PFSK-1 (cell line): ENCODE results near the gene JADE2.

ENCODE experiments used
- FOXP2 ChIP-seq: optimal IDR thresholded peaks from 2 replicates; pipeline ENCODE3; 2011; ENCODE audit warnings: borderline replicate concordance, control low read depth, inconsistent platforms; ENCODE audit not compliant: insufficient read depth; ENCODE audit errors: extremely low read length, extremely low read depth
- POLR2AphosphoS5 ChIP-seq: IDR thresholded peaks from 2 replicates; pipeline ENCODE4 v1.6.1; 2012; ENCODE audit warnings: low read depth, mild to moderate bottlenecking, control low read depth, low read length, moderate library complexity
- TAF1 ChIP-seq: IDR thresholded peaks from 2 replicates; pipeline ENCODE4 v1.6.1; 2012; ENCODE audit warnings: low read length, control low read depth, borderline replicate concordance; ENCODE audit not compliant: insufficient read depth
- TF ChIP-seq, protein P1 (sequence below), 2 experiments: IDR thresholded peaks; 2 replicates each; pipeline versions ENCODE4 v1.6.1 to v1.8.0; 2011 to 2012; ENCODE audit warnings: low read depth in 2 of 2, low read length in 2 of 2, control low read depth in 1 of 2, inconsistent platforms in 1 of 2, mild to moderate bottlenecking in 1 of 2, moderate library complexity in 1 of 2; ENCODE audit not compliant: insufficient read depth in 1 of 2

DNA sequence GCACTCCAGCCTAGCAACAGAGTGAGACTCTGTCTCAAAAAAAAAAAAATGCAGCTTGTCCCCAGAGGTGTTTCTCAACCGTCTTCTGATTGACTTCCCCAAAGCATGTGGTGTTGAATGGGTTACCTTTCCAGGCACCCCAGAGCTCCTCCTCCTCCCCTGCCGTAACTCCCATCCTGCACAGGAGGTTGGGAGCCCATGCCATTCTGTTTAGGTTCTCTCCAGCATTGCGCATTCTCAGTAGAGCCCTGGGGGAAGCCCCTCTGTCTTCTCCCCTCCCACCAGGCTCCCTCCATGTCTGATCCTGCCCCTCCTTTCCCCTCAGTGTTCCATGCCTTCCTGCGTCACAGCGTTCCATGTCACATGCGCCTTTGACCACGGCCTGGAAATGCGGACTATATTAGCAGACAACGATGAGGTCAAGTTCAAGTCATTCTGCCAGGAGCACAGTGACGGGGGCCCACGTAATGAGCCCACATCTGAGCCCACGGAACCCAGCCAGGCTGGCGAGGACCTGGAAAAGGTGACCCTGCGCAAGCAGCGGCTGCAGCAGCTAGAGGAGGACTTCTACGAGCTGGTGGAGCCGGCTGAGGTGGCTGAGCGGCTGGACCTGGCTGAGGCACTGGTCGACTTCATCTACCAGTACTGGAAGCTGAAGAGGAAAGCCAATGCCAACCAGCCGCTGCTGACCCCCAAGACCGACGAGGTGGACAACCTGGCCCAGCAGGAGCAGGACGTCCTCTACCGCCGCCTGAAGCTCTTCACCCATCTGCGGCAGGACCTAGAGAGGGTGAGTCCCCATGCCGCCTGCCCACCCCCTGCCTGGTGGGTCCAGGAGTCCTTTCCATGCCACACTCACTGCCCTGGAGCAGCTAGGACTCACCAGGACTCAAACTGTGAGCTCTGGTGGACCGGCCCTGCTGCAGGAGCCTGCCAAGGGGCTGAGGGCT, 40.6 kb downstream of the JADE2 start:
- TF ChIP-seq, protein P1, sequence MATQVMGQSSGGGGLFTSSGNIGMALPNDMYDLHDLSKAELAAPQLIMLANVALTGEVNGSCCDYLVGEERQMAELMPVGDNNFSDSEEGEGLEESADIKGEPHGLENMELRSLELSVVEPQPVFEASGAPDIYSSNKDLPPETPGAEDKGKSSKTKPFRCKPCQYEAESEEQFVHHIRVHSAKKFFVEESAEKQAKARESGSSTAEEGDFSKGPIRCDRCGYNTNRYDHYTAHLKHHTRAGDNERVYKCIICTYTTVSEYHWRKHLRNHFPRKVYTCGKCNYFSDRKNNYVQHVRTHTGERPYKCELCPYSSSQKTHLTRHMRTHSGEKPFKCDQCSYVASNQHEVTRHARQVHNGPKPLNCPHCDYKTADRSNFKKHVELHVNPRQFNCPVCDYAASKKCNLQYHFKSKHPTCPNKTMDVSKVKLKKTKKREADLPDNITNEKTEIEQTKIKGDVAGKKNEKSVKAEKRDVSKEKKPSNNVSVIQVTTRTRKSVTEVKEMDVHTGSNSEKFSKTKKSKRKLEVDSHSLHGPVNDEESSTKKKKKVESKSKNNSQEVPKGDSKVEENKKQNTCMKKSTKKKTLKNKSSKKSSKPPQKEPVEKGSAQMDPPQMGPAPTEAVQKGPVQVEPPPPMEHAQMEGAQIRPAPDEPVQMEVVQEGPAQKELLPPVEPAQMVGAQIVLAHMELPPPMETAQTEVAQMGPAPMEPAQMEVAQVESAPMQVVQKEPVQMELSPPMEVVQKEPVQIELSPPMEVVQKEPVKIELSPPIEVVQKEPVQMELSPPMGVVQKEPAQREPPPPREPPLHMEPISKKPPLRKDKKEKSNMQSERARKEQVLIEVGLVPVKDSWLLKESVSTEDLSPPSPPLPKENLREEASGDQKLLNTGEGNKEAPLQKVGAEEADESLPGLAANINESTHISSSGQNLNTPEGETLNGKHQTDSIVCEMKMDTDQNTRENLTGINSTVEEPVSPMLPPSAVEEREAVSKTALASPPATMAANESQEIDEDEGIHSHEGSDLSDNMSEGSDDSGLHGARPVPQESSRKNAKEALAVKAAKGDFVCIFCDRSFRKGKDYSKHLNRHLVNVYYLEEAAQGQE (IDR thresholded peaks at IDR 0.05; ENCODE audit: insufficient read depth in 1 of 2, low read depth in 2 of 2, low read length in 2 of 2) = no peak
- TF ChIP-seq POLR2AphosphoS5 (no peak), FOXP2 (no peak), TAF1 (no peak)
